ENCODE results near the gene CSNK1A1.

DNA sequence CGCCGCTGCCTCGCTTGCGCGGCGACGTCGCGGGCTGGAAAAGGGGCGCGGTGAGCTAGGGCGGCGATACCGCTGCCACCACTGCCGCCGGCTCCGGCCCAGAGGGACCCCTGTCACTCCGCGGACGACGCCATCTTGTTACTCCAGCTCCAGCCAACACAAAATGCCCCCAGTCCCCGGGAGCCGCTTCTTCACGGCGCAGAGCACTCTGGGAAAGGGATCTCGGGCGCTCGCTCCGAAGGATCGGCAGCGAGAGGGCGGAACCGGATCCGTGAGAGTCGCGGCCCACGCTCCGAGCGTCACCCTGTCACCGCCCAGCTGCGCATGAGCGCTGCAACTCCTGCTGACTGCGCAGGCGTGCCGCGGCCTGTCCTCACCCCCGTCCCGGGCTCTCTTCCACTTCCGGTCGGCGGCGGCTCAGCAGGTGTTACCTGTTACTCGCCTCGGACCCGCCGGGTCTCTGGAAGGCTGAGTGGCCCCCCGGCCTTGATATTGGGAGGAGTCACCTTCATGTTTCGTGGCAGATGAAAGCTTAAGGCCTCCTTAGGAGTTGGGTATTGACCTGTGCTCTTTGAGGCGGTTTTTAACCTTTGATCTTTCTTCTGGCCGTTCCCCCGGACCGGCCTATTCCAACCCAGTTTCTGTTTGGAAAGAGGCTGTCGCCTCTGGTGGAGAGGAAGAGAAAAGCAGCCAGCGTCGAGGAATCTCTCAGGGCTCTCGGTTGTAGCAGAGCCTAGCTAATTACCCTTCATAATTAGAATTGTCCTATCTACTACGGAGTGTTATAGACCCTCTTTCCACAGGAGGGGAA, at the start of gene CSNK1A1:
- TF ChIP-seq EP300 (IDR thresholded peaks at IDR 0.05): no peak
- TF ChIP-seq POLR2A (IDR thresholded peaks at IDR 0.05): peak in 2 of 4 donors; percentile 76 to 81
